ENCODE measurements around the gene HSFX3.
"Not testable (repeated sequence)": the region's sequence is repeated elsewhere in the genome, so short reads cannot be mapped to it uniquely, and the experiment has no call there.

Gene HSFX3, protein sequence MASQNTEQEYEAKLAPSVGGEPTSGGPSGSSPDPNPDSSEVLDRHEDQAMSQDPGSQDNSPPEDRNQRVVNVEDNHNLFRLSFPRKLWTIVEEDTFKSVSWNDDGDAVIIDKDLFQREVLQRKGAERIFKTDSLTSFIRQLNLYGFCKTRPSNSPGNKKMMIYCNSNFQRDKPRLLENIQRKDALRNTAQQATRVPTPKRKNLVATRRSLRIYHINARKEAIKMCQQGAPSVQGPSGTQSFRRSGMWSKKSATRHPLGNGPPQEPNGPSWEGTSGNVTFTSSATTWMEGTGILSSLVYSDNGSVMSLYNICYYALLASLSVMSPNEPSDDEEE

DNA sequence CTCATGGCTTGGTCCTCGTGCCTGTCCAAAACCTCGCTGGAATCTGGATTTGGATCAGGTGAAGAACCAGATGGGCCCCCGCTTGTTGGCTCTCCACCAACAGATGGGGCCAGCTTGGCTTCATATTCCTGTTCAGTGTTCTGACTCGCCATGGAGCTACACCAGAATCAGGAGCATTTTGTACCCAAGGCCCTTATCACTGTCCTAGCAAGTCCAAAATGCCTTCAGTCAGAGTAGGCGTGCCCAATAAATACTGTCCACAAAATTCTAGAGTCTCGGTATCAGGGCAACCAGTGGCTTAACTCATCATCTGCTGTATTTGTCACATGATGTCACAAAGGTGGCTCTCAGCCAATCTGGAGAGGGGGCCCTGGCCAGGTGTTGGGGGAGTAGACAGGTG lies at the start of gene HSFX3:
Gene HSFX3 (minus strand): TSS at position 224 of the 400 bp plus-strand sequence. CDS start 72 bp downstream, at position 152.
- not testable (repeated sequence) for DNase-seq (ENCODE audit: low read depth in 2 of 2)

DNA sequence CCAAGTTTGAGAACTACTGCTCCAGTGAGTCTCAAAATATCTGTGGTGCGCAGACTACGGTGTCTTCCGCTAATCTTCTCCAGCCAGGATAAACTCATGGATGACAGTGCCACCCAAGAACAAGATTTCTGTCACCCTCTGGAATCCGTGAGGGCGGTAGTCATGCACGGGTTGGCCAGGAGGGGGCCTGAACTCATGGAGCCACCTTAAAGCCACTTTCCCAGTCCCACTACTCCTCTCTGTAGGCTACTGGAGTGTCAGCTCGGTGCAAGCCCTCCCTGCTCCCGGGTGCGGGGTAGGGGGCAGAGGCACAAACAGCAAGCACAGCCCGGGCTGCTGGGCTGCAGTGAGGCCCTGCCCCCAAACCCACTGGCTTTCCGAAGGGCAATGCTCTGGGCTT lies 48.9 kb upstream of the HSFX3 start:
- not testable (repeated sequence) for DNase-seq (ENCODE audit: low read depth in 2 of 2)

DNA sequence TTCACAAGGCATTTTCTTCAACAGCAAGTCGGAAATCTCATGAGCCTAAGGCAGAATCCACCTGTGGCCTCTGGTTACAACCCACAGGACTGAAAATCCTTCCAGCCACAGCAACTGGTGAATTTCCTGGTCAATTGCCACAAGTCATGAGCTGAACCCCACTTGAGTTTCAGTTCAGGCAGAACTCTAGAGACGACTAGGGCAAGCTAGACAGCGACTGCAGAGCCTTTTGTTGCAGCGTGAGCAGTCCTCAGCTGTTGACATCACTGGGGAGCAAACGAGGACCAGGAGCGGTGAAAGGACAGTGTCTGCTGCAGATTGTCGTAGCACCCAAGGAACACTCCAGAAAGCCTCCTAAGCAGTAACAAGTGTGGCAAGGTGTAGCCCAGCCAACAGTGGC lies 46.2 kb upstream of the HSFX3 start:
- not testable (repeated sequence) for DNase-seq (ENCODE audit: low read depth in 2 of 2)

DNA sequence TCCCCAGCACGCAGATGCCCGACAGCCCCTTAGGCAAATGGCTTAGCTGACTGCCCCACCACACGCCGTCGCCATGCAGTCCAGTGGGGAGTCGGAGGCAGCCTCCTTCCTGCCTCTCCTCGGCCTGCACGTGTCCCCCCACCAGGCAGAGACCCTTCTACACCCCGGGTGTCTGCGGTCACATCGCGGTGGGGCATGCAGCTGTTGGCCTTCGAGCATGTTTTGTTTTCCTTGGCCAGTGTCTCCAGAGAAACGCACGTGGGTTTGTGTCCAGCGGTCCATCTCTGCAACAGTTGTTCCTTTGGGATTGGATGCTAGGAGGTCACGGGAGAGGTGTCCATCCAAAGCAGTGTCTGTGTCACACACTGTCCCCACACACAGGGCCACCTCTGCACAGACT lies 45.5 kb upstream of the HSFX3 start, which contains the start of gene HSFX2:
Gene HSFX2 (minus strand): TSS at position 101 of the 400 bp plus-strand sequence. CDS start 614 bp downstream, outside the sequence.
- DNase-seq (ENCODE audit: low read depth in 2 of 2), result not testable (repeated sequence)

DNA sequence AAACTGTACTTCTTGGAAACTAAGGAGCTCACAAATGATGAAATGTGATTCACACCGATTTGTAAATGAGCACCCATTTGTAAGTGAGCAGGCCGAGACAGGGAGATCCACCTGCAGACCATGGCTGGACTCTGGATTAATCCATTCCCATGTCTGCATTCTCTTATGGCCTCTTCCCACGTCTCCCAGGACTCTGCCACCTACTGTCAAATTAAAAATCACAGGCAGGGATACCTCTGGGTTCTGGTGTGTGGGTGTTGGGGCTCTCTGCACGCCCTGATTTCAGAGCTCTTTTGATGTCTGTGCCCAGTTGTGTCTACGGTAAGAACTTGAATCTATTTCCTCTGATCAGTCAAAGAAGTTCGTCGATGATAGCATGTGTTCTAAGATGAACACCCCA lies 41.3 kb upstream of the HSFX3 start:
- not testable (repeated sequence) for DNase-seq (ENCODE audit: low read depth in 2 of 2)

DNA sequence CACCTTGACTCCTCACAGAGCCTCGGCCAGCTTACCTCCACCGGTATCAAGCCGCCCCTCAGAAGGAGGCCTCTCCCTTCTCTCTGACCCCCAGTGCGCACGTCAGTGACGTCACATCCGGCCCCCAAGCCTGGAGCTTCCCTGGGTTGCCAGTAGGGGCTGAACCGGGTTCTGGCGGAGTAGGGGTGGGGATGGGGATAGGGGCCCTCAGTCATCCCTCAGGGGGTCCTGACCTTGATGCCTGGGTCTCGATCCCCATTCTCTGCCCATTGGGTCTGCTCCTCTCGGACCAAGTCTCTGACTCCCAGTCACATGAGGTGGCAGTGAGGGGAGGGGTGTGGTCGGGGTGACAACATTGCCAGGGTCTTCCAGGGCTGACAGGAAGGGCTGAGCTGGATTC lies 37.6 kb upstream of the HSFX3 start, which contains the start of gene MAGEA9B:
Gene MAGEA9B (minus strand): TSS at position 101 of the 400 bp plus-strand sequence. CDS start 4,280 bp downstream, outside the sequence.
- not testable (repeated sequence) for DNase-seq (ENCODE audit: low read depth in 2 of 2)

DNA sequence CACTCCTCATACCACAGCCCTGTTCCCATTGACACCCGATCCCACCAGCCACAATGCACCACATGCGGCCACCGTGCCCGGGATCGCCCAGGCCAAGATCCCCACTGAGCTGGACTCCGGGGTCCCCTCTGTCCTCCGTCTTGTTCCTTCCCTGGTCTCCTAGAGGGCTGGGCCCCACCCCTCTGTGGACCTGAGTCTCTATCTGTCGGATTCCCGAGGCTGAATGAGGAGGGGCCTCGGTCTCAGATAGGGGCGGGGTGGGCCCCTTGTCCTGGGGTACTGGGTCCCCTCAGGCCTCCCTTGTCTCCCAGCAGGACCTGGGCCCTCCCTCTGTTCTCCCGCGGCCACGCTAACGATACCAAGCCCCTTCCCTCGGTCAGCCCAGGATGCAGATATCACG lies 35.9 kb upstream of the HSFX3 start:
- DNase-seq (ENCODE audit: low read depth in 2 of 2), result not testable (repeated sequence)

DNA sequence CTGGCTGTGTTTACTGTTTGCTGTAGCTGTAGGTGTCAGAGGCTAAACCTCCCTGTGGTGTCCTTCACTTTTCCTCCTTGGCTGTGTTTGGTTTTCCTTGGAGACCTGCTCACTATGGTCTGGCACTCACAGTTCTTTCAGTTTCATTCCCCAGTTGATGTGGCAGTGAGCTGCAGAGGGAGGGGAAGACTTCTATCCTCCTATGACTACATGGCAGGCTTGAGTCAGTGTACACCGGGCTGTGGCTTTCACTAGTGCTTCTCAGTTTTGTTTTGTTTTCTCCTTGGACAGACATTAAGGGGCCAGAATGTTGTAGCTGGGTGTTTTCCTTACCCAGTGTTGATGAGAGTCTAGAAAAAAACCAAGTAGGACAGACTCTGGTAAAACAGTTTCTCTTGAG lies 23.7 kb upstream of the HSFX3 start:
- not testable (repeated sequence) for DNase-seq (ENCODE audit: low read depth in 2 of 2)

DNA sequence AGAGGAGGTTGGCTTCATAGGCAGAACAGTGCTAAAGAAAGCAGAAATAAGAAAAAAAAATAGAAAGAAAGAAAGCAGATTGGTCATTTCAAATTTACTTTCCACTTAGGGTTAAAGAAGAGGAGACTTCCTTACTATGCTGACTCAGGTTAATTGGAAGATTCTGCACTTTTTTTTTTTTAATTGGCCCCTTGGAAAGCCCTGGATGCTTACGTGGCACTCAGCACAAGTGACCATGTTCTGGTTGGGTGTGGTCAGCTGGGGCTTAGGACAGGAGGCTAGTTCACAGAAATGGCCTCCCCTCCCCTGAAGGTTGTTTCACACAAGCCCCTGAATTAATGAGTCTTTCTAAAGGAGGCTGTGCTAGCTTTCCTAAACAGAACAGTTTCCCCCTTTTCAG lies 23.0 kb upstream of the HSFX3 start:
- no peak for DNase-seq (ENCODE audit: low read depth in 2 of 2)

DNA sequence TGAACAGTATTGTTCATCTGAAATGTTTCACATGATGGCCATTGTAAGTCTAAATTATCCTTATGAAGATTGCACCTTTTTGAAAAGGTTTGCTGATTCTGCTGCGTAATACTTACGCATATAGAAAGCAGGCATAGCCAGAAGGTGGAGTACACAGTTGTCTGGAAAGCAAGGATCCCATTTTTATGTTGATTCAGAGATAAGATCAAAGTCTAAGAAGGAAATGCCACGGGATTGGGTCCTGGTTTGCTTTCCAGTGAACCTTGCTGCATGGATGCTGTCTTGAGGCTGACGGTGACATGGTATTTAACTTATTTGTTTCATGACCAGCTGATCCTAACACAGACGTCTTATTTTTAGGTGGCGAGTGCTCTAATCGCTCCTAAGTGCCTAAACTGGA lies 22.0 kb upstream of the HSFX3 start:
- no peak for DNase-seq (ENCODE audit: low read depth in 2 of 2)

DNA sequence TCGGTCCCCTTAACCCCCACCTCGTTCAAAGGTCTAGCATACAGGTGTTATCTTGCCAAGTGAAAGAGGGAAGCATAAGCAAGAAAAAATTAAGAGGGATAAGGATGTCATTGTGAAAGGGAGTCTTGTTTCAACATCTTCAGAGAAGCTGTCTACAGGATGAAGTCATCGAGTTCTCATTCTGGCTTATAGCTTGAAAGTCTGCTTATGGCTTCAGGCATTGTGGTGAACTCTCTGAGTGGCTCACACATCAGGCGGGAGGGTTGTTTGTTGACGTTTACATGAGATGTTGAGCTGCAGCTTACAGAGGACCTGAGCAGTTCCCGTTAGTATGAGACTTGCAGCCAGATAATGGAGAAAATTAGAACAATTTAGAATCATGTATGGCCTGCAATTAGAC lies 20.9 kb upstream of the HSFX3 start:
- no peak for DNase-seq (ENCODE audit: low read depth in 2 of 2)

DNA sequence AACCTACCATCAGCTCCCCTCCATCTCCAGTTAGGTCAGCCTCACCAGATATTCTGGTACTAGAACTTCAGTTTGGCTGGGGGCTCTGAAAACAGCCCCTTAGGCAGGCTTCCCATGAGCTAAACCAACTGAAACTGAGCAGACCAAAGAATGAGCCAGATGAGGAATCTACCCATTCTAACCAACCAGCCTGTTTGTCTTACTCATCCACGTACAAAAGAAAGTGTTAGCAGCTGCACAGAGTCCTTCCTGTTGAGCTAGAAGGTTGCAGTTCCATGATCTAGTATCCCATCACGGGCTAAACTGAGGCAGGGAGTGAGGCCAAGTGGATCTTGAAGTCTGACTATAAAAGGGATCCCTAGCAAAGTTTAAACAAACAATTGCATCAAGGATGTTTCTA lies 20.0 kb upstream of the HSFX3 start:
- no peak for DNase-seq (ENCODE audit: low read depth in 2 of 2)

DNA sequence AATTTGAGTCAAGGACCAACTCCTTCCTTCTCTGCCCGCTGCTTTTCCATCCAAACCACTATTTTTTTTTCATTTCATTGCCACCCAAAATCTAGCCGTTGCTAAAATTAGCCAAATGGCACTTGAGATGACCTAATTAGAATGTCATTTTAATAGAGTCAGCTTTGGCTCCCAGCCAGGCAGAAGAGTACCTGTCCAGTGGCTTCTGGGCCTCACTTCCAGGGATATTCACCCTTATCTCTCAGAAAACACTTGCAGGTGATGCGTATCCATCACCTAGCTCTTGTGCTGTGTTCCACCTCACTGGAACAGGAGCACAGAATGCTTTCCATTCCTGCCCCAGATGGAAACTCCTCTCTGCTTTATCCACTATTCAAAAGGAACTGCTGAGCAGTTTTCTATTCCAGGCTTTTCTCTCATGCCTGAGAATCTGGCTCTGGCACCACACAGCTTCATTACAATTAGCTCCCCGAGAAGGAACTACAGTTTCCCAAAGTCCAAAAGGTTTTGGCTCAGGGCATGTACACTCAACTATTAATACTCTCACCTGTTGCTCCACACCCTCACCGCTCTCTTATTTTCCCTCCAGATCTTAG lies 19.1 kb upstream of the HSFX3 start:
- DNase-seq (ENCODE audit: low read depth in 2 of 2), result no peak

DNA sequence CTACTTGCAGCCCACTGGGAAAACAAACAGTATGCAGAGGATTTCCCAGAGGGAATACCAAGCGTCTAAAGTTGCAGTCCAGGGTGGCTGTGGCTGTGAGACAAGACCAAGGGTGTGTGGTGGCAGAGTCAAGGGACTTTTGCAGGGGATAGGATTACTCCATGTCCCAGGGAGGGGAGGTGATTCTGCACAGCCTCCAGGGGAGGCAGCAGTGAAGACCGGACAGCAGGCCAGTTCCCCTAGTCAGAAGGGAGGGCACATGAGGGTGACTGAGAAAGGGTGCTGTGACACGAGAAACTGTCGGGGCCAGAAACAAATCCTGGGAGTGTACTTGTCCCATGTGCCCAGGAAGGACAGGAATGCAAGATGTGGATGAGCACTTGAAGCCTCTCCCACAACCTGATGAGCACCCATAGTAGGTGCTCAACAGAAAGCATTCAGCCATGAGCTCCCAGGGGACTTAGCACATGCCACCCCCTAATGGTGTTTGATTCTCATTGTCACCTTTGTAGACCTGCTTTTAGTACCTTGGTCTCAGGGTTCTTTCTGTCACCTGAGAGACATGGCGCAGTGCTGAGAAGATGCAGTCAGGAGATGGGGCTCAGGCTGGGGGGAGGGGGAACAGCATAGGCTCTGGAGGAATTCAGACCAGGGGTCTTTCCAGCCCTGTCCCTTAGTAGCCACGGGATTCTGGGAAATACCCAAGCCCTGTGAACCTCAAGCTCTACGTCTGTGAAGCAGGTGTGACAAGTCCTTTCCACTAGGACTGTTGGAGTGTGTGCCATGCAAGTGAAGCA lies 18.1 kb upstream of the HSFX3 start:
- DNase-seq (ENCODE audit: low read depth in 2 of 2), result no peak

DNA sequence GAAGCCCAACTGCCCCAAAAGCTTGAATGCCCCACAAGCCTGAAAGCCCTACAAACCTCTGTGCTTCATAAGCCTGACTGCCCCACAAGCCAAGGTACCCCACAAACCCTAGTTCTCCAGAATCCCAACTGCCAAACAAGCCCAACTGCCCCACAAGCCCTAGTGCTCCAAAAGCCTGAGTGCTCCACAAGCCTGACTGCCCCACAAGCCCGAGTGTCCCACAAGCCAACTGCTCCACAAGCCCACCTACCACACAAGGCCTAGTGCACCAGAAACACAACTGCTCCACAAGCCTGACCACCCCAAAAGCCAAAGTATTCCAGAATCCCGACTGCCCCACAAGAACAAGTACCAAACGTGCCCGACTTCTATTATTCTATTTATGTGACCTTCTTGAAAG lies 13.6 kb upstream of the HSFX3 start:
- no peak for DNase-seq (ENCODE audit: low read depth in 2 of 2)

DNA sequence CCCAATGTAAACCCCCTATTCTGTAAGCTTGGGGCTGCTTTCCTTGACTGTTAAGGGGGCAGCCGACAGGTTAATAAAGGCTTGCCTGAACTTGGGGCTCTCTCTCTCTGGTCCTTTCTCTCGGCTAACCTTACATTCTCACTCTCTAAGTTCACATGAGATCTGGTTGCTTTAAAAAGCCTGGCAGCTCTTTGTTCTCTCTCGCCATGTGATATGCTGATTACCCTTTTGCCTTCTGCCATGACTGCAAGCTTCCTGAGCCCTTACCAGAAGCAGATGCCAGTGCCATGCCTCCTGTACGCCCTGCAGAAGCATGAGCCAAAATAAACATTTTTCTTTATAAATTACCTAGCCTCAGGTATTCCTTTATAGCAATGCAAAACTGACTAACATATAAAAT lies 5.5 kb upstream of the HSFX3 start:
- DNase-seq (ENCODE audit: low read depth in 2 of 2), result not testable (repeated sequence)

DNA sequence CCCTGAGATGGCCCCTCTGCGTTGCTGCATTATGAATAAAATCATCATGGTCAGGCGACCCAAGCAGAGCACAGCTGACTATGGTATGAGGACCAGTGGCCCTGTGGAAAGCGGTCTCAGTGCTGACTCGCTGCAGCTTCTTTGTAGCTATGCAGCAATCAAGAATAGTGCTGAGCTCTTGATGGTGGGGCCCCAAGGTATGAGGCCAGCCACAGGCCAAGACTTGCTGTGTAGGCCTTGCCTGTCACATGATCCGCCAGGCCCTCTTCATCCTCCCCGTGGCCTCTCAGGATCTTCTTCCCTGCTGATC lies 2.2 kb upstream of the HSFX3 start:
- DNase-seq (ENCODE audit: low read depth in 2 of 2), result not testable (repeated sequence)

DNA sequence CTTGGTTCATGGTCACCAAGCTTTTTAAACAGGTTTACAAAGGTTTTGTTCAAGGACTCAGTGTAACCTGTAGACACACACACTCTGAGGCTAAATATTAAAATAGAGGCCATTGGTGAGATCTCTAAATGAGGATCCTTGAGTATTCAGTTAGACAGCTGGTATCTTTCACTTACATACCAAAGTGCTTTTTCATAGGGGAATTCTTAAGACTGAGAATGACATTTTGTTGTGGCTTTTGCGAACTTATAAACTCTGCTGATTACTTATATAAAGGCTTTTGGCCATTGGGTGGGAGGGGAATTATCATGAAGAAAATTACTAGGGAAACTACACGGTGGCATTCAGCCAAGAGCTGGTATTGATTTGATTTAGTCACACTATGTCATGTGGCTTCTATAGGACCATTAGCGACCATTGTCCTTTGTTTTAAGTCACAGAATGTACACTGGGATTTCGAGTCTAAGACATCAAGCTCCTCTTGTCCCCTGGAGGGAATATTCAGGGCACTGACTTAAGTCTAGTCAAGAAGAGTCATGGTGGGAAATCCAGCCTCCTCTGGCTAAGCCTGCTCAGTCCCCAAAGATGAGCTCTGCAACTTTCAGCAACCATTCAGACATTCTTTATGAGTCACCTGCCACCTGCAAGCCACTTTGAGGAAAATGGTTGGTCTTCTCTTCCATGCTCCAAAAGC lies 1.7 kb upstream of the HSFX3 start:
- DNase-seq (ENCODE audit: low read depth in 2 of 2), result not testable (repeated sequence)

DNA sequence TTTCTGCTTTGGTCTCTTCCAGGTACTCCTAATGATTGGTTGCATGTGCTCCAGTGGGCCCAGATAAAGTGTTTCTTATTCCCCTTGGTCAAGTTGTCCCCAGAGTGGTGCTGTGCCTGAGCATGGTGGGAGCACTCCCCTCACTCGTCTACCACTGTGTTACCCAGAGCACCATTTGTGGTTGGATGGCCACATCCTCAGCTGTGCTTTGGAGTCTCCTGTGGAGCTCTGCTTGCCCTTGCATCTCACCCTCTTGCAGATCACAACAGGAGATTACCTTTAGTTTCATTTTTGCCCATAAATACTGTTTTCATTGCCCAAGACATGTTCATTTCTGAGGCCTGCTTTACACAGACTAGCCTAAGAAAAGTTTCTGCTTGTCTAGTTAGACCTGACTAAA lies 730 bp upstream of the HSFX3 start:
- not testable (repeated sequence) for DNase-seq (ENCODE audit: low read depth in 2 of 2)

DNA sequence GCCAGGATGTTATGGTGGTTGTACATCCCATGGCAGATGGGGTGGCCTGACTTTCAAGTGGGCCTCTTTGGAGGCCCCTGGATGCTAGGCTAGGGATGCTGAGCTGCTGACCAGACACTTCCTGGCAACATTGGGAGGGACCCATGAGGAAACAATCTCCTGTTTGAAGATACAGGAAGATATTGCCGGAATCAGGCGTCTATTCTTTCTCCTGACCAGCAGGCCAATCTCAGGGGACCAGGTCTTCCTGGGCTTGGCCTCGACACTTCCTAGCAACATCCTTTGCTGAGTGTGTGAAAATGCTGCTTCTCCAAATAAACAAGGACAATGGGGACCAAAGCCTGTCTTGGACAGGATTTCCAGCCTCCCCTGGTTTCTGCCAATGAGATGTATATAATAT lies 1.9 kb downstream of the HSFX3 start:
- DNase-seq (ENCODE audit: low read depth in 2 of 2), result not testable (repeated sequence)

DNA sequence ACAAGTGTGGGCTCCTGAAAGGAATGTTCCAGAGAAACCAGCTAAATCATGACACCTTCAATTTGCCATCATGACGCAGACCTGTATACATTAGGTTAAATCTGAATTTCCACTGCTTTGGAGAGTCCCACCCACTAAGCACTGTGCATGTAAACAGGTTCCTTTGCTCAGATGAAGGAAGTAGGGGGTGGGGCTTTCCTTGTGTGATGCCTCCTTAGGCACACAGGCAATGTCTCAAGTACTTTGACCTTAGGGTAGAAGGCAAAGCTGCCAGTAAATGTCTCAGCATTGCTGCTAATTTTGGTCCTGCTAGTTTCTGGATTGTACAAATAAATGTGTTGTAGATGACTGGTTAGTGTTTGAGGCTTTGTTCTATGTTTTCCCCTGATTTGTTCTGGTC lies 2.8 kb downstream of the HSFX3 start:
- not testable (repeated sequence) for DNase-seq (ENCODE audit: low read depth in 2 of 2)

Data from stimulated activated CD8-positive, alpha-beta memory T cell treated with anti-CD3 and anti-CD28 coated beads, Interleukin-2, amount 100 ng/mL, for 48 hours (primary cell).